HepG2 (cell line): ENCODE measurements around the gene RAB3A. TPM values are rescaled to one million over a fixed set of nuclear protein-coding genes. Genes with fewer than 3 reads are reported as not detected.
"Not testable (repeated sequence)": the region's sequence is repeated elsewhere in the genome, so short reads cannot be mapped to it uniquely, and the experiment has no call there.

Source experiments
- ATAC-seq: fragments of 200-7000 bp; cut with Tn5 transposase; 3 replicates; pipeline ENCODE4 v1.9.1; 2020; ENCODE audit warnings: mild to moderate bottlenecking, moderate library complexity
- BruUV-seq: library from RNA; stranded (reverse); fragments of 400-500 nt; replicated peaks from 2 replicates; lab custom pipeline; 2021; lab: Mats Ljungman, UMichigan
- CTCF ChIA-PET: fragments of 300-600 bp; formaldehyde crosslinking; extraction: SDS; loops from one replicate; lab custom pipeline; 2021; ENCODE audit warnings: low total read pairs, inconsistent platforms, low intra/inter-chr PET ratio; lab: Yijun Ruan, JAX
- POLR2A ChIA-PET: fragments of 350-600 bp; sonication (Branson Sonifier 250); formaldehyde crosslinking; loops from one replicate; lab custom pipeline; 2020; ENCODE audit warnings: antibody characterized with exemption, inconsistent platforms; lab: Yijun Ruan, JAX
- DNase-seq: peaks from one replicate; pipeline ENCODE4 v3.0.0-alpha.2; 2015; ENCODE audit warnings: low spot score
- FAIRE-seq: peaks from 3 replicates; lab custom pipeline; 2011; peaks lifted over from hg19 to GRCh38; lab: Jason Lieb, UNC
- H2AFZ ChIP-seq: one replicate; pipeline ENCODE4 v1.6.1; 2011; ENCODE audit warnings: low read length, inconsistent platforms
- H3K27ac ChIP-seq: fragments of 300-600 bp; 3 replicates; pipeline ENCODE4 v1.8.0; 2011; ENCODE audit warnings: mixed run types, mild to moderate bottlenecking, mixed read lengths, low read length, inconsistent platforms; ENCODE audit not compliant: insufficient read depth; ENCODE audit errors: extremely low read length
- H3K27me3 ChIP-seq, 2 experiments: fragments of 200-600 bp in 1 of 2; 2 replicates in 1 of 2; 3 replicates in 1 of 2; pipeline versions ENCODE4 v1.6.0 to v1.8.0; 2011; ENCODE audit warnings: low read length in 2 of 2, mild to moderate bottlenecking in 2 of 2, moderate library complexity in 2 of 2, inconsistent platforms in 1 of 2; ENCODE audit not compliant: insufficient read depth in 2 of 2, control insufficient read depth in 1 of 2
- H3K36me3 ChIP-seq, 2 experiments: fragments of 200-600 bp in 1 of 2; replicated peaks in 1 of 2; 2 replicates in 1 of 2; 3 replicates in 1 of 2; pipeline versions ENCODE4 v1.5.1 to v1.8.0; 2011; ENCODE audit warnings: low read length in 2 of 2, inconsistent platforms in 1 of 2; ENCODE audit not compliant: insufficient read depth in 2 of 2, control insufficient read depth in 1 of 2
- H3K4me1 ChIP-seq: 2 replicates; pipeline ENCODE4 v1.5.1; 2012; ENCODE audit warnings: low read length, inconsistent platforms; ENCODE audit not compliant: insufficient read depth
- H3K4me2 ChIP-seq: 2 replicates; pipeline ENCODE4 v1.6.0; 2011; ENCODE audit warnings: low read depth, low read length, inconsistent platforms
- H3K4me3 ChIP-seq, 3 experiments: fragments of 200-600 bp in 1 of 3; sonication (generic), shearing (Covaris generic) in 1 of 3; replicated peaks in 1 of 3; 2 replicates each; pipeline ENCODE4 v1.5.1; 2011 to 2016; ENCODE audit warnings: low read length in 3 of 3, inconsistent platforms in 2 of 3, low read depth in 2 of 3, mild to moderate bottlenecking in 2 of 3, control low read depth in 1 of 3, mixed read lengths in 1 of 3; ENCODE audit not compliant: insufficient read depth in 1 of 3
- H3K79me2 ChIP-seq: one replicate; pipeline ENCODE4 v1.6.1; 2011; ENCODE audit warnings: low read length, inconsistent platforms; ENCODE audit not compliant: insufficient read depth
- H3K9ac ChIP-seq: 2 replicates; pipeline ENCODE4 v1.6.0; 2011; ENCODE audit warnings: mild to moderate bottlenecking, low read depth, low read length, inconsistent platforms; ENCODE audit not compliant: insufficient read depth
- H3K9me3 ChIP-seq: 2 replicates; pipeline ENCODE4 v1.5.1; 2012; ENCODE audit warnings: mild to moderate bottlenecking, low read length
- H4K20me1 ChIP-seq: 2 replicates; pipeline ENCODE4 v1.6.0; 2011; ENCODE audit warnings: inconsistent platforms, mild to moderate bottlenecking, low read length, moderate library complexity; ENCODE audit not compliant: insufficient read depth
- ARNTL ChIP-seq: sonication (generic); formaldehyde crosslinking; IDR thresholded peaks from 2 replicates; pipeline ENCODE4 v1.4.0; 2020; ENCODE audit warnings: mild to moderate bottlenecking, missing genetic modification reagents
- CEBPZ ChIP-seq: IDR thresholded peaks from 2 replicates; pipeline ENCODE4 v1.6.1; 2012; ENCODE audit warnings: low read length, improper control_type of control experiment
- HOXA3 ChIP-seq: sonication (generic); formaldehyde crosslinking; IDR thresholded peaks from 2 replicates; pipeline ENCODE4 v1.5.0; 2020; ENCODE audit warnings: missing genetic modification reagents
- NKX3-1 ChIP-seq: sonication (generic); formaldehyde crosslinking; IDR thresholded peaks from 2 replicates; pipeline ENCODE4 v1.5.0; 2020; ENCODE audit warnings: missing genetic modification reagents
- PHF8 ChIP-seq: sonication (generic); formaldehyde crosslinking; IDR thresholded peaks from 2 replicates; pipeline ENCODE4 v1.5.0; 2020; ENCODE audit warnings: missing genetic modification reagents
- RAD21 ChIP-seq: fragments of 450-650 bp; formaldehyde crosslinking; IDR thresholded peaks from 2 replicates; pipeline ENCODE4 v1.5.0; 2020; ENCODE audit warnings: mild to moderate bottlenecking
- SMC3 ChIP-seq: IDR thresholded peaks from 2 replicates; pipeline ENCODE4 v1.6.1; 2011; ENCODE audit warnings: low read length, improper control_type of control experiment
- SRF ChIP-seq: IDR thresholded peaks from 2 replicates; pipeline ENCODE4 v1.6.1; 2011; ENCODE audit warnings: mild to moderate bottlenecking, low read depth, low read length, moderate library complexity
- TOPORS ChIP-seq: sonication (generic); formaldehyde crosslinking; IDR thresholded peaks from 2 replicates; pipeline ENCODE4 v1.8.0; 2023; ENCODE audit warnings: mild to moderate bottlenecking, missing genetic modification reagents
- ZNF10 ChIP-seq: sonication (generic); formaldehyde crosslinking; IDR thresholded peaks from 2 replicates; pipeline ENCODE4 v1.4.0; 2020; ENCODE audit warnings: mild to moderate bottlenecking, low read depth, missing genetic modification reagents, borderline replicate concordance
- ZNF121 ChIP-seq: sonication (generic); formaldehyde crosslinking; IDR thresholded peaks from 2 replicates; pipeline ENCODE4 v1.5.0; 2020; ENCODE audit warnings: mild to moderate bottlenecking, missing genetic modification reagents
- ZNF775 ChIP-seq: sonication (generic); formaldehyde crosslinking; IDR thresholded peaks from 2 replicates; pipeline ENCODE4 v1.4.0; 2020; ENCODE audit warnings: missing genetic modification reagents, mild to moderate bottlenecking, moderate library complexity, borderline replicate concordance
- ZSCAN9 ChIP-seq: IDR thresholded peaks from 2 replicates; pipeline ENCODE4 v1.6.1; 2016; ENCODE audit warnings: borderline replicate concordance
- WGBS: methylation state at CpG from one replicate; pipeline ENCODE4 v1.1.6; 2017; ENCODE audit warnings: low lambda C conversion rate; 5-methylcytosine and 5-hydroxymethylcytosine counted together
- in situ Hi-C: cut with HindIII; loops from 2 replicates; pipeline ENCODE4 v1.10.0; 2017; ENCODE audit warnings: low pct_unique_long_range_greater_than_20kb; ENCODE audit not compliant: extremely low pct_ligation_motif_present
- intact Hi-C: fragments of 100-400 bp; cut with micrococcal nuclease; formaldehyde crosslinking; loops from one replicate; pipeline ENCODE4 v1.10.0; 2022; ENCODE audit not compliant: unreplicated experiment
- polyA plus RNA-seq, 8 experiments: library from polyadenylated mRNA; depleted of rRNA in 3 of 8; stranded (reverse) in 7 of 8; unstranded in 1 of 8; fragments of >200 nt; fragmentation: Illumina TruSeq in 4 of 8; extraction: Trizol in 4 of 8; gene quantifications; 2 replicates each; pipeline versions ENCODE4 v1.2.1 to v1.2.3, GENCODE V29; 2011 to 2016; ENCODE audit warnings: low read depth in 4 of 8, missing spikeins in 1 of 8, mixed read lengths in 1 of 8; ENCODE audit not compliant: insufficient read depth in 1 of 8
- total RNA-seq, 5 experiments: library from RNA; depleted of rRNA; stranded (reverse); fragments of >200 nt; fragmentation: Illumina TruSeq; extraction: Trizol; gene quantifications; 2 replicates each; pipeline ENCODE4 v1.2.3, GENCODE V29; 2016; ENCODE audit warnings: low read depth in 1 of 5
- TF ChIP-seq, protein P1 (sequence below): sonication (generic); formaldehyde crosslinking; IDR thresholded peaks from 2 replicates; pipeline ENCODE4 v1.4.0; 2020; ENCODE audit warnings: missing genetic modification reagents

RAB3A gene
- total and polyA plus RNA-seq, 2 of the 13 experiments (the other 11 are each of a cell fraction or from before 2014, with no cell fraction given): 0.58 to 0.98 TPM

GRCh38 chr19:18209912-18210311 is 6.1 kb upstream of the RAB3A start:
- H2AFZ ChIP-seq, FAIRE-seq, H3K36me3 ChIP-seq, H4K20me1 ChIP-seq, H3K79me2 ChIP-seq, H3K4me2 ChIP-seq, H3K9me3 ChIP-seq, ATAC-seq, DNase-seq, BruUV-seq, H3K4me3 ChIP-seq, POLR2A ChIA-PET, H3K27me3 ChIP-seq, H3K4me1 ChIP-seq, H3K27ac ChIP-seq, H3K9ac ChIP-seq: not testable (repeated sequence)
- intact Hi-C loops (loop anchor here (5.0 kb wide), 1 partner anchor 202 kb away; no protein-coding TSS in a partner anchor), in situ Hi-C loops (loop anchor here (5.0 to 10.0 kb wide), 2 partner anchors 42 to 205 kb away; partner anchors contain the start of gene SSBP4)
- whole genome bisulfite sequencing: 49% methylated on average over 5 of the region's 5 CpGs
- peak; percentile 47; the same call in 1 of the 2 replicates for TF ChIP-seq ZNF121 (CRISPR knock-in tag)
- CTCF ChIA-PET: interaction anchor here (1.6 to 3.2 kb wide), 2 partner anchors 42 kb away, joined by 4 to 38 read pairs; no protein-coding TSS in a partner anchor

DNA sequence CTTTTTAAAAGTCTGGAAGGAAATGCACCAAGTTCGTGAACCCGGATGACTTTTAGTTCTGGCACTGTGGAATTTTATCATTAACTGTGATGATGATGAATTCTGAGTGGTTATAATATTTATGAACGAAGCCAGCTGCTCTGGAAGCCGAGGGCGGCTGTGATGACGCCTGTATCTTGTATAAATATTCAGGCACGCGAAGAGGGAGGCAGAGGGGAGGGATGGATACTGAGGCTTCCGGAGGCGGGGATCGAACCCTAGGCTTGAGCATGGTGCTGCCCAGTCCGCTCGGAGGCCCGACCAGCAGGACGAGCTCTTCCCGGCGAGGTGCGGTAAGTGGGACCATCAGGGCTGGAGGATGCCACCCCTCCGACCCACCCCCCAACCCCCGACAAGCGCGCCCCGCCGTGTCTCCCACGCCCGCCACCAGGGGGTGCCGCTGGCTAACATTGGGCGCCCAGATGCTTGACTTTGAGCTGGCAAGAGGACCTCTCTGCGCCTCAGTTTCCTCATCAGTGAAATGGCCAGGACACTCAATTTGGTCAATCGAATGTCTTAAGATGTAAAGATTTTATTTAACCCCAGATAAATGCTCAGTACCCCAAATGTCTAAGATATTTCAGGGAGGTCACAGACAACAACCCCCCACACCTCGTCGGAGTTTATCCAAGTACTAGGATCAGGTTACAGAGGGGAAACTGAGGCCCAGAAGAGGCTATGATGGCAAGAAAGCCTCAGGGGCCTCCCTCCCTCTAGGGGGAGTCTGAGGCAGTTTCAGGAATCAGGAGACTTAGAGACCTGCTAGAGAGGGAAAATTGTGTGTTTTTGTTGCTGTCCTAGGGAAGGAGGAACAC is 4.5 kb upstream of the RAB3A start:
- Histone ChIP-seq H3K79me2 (no peaks in the 10 kb centered on the region), H4K20me1 (no peaks in the 10 kb centered on the region), H3K27ac (no peak overlapping the region), H3K36me3 (no peaks in the 10 kb centered on the region), H3K27me3 (peaks cover 0 to 8% of the 10 kb centered on the region in 2 experiments; a peak in 1 of 5 replicates), H3K9me3 (no peaks in the 10 kb centered on the region), H3K9ac (no peak overlapping the region), H3K4me2 (no peak overlapping the region), H3K4me1 (peaks cover 8% of the 10 kb centered on the region), H3K4me3 (no peak overlapping the region), H2AFZ (no peak overlapping the region)
- DNase-seq: no peak
- intact Hi-C loops (loop anchor here (1.0 to 5.0 kb wide), 2 partner anchors 44 to 204 kb away; no protein-coding TSS in a partner anchor), in situ Hi-C loops (loop anchor here (5.0 to 10.0 kb wide), 2 partner anchors 44 to 206 kb away; partner anchors contain the start of gene SSBP4)
- no peak for FAIRE-seq
- WGBS: 15% methylated on average over 12 of the region's 32 CpGs
- BruUV-seq: no TSS peak
- POLR2A ChIA-PET: no interaction called here
- ATAC-seq: no peak
- CTCF ChIA-PET: interaction anchor here (1.2 to 3.2 kb wide), 2 partner anchors 43 to 202 kb away, joined by 3 to 38 read pairs; no protein-coding TSS in a partner anchor
- TF ChIP-seq SMC3 (peak; percentile 47), ZNF10 (CRISPR knock-in tag) (no peak), ZNF121 (CRISPR knock-in tag) (no peak), NKX3-1 (CRISPR knock-in tag) (no peak), ZSCAN9 (CRISPR knock-in tag) (no peak), SRF (no peak), CEBPZ (no peak), ARNTL (CRISPR knock-in tag) (no peak), ZNF775 (CRISPR knock-in tag) (no peak), HOXA3 (CRISPR knock-in tag) (no peak), TOPORS (CRISPR knock-in tag) (no peak), PHF8 (CRISPR knock-in tag) (no peak), RAD21 (peak; percentile 53; the same call in 1 of the 2 replicates)
- TF ChIP-seq, protein P1, sequence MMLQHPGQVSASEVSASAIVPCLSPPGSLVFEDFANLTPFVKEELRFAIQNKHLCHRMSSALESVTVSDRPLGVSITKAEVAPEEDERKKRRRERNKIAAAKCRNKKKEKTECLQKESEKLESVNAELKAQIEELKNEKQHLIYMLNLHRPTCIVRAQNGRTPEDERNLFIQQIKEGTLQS (CRISPR knock-in tag): no peak
